ENCODE results near the gene NTM.

DNA sequence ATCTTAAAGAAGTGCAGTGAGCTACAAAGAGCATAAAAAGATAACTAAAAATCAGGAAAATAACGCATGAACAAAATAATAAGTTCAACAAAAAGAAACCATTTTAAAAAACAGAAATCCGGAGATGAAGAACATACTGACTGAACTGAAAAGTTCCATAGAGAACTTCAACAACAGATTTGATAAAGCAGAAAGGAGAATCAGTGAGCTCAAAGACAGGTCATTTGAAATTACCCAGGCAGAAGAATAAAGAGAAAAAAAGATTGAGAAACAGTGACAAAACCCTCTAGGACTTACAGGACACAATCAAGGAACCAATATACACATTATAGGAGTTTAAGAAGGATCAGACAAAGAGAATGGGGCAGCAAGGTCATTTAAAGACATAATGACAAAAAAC lies 334.3 kb downstream of the NTM start:
- TF ChIP-seq, protein P1, sequence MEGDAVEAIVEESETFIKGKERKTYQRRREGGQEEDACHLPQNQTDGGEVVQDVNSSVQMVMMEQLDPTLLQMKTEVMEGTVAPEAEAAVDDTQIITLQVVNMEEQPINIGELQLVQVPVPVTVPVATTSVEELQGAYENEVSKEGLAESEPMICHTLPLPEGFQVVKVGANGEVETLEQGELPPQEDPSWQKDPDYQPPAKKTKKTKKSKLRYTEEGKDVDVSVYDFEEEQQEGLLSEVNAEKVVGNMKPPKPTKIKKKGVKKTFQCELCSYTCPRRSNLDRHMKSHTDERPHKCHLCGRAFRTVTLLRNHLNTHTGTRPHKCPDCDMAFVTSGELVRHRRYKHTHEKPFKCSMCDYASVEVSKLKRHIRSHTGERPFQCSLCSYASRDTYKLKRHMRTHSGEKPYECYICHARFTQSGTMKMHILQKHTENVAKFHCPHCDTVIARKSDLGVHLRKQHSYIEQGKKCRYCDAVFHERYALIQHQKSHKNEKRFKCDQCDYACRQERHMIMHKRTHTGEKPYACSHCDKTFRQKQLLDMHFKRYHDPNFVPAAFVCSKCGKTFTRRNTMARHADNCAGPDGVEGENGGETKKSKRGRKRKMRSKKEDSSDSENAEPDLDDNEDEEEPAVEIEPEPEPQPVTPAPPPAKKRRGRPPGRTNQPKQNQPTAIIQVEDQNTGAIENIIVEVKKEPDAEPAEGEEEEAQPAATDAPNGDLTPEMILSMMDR (IDR thresholded peaks at IDR 0.05; ENCODE audit: low read depth, low read length): no peak
- TF ChIP-seq EZH2phosphoT487 (IDR thresholded peaks at IDR 0.05; ENCODE audit: low read depth): no peak

Measured in OCI-LY3 (cell line).